AG04449 (cell line): ENCODE results near the gene IL1RL2.

Experiments
- CTCF ChIA-PET: fragments of 350-600 bp; formaldehyde crosslinking; extraction: SDS; loops from one replicate; lab custom pipeline; 2021; ENCODE audit warnings: antibody characterized with exemption; lab: Yijun Ruan, JAX
- POLR2A ChIA-PET: fragments of 400-600, 350-600 bp; formaldehyde crosslinking; extraction: SDS; loops from one replicate; lab custom pipeline; 2020; ENCODE audit warnings: antibody characterized with exemption, inconsistent platforms; lab: Yijun Ruan, JAX
- DNase-seq: peaks from one replicate; pipeline ENCODE4 v3.0.0-alpha.2; 2010; ENCODE audit warnings: low read depth, low spot score
- H3K4me3 ChIP-seq: 2 replicates; pipeline ENCODE4 v1.5.1; 2011; ENCODE audit warnings: low read depth, mild to moderate bottlenecking, control low read depth, low read length
- CTCF ChIP-seq: IDR thresholded peaks from one replicate; pipeline ENCODE4 v1.5.1; 2011; ENCODE audit warnings: mild to moderate bottlenecking, moderate library complexity, low read length, control low read depth, inconsistent platforms; ENCODE audit not compliant: insufficient read depth; ENCODE audit errors: missing control alignments

Gene IL1RL2

GRCh38 chr2:102226612-102227391 is 40.0 kb downstream of the IL1RL2 start:
- CTCF ChIA-PET: interaction anchor here (1.9 kb wide), 1 partner anchor 14 kb away, joined by 18 read pairs; no protein-coding TSS in a partner anchor
- no peak for DNase-seq
- no peak for TF ChIP-seq CTCF
- POLR2A ChIA-PET: no interaction called here
- no peak overlapping the region for H3K4me3 ChIP-seq

- ChIA-PET CTCF (interaction anchor here (1.0 kb wide), 1 partner anchor 345 kb away, joined by 3 read pairs; no protein-coding TSS in a partner anchor), POLR2A (no interaction called here)
- DNase-seq: no peak
- no peak for TF ChIP-seq CTCF
- H3K4me3 ChIP-seq: no peak overlapping the region
These were observed 42.4 kb downstream of the IL1RL2 start for GRCh38 chr2:102229141-102229769.

- ChIA-PET CTCF (interaction anchor here (1.0 to 1.5 kb wide), 4 partner anchors 9 to 204 kb away, joined by 3 to 5 read pairs (median 3); no protein-coding TSS in a partner anchor), POLR2A (no interaction called here)
- H3K4me3 ChIP-seq: no peak overlapping the region
- DNase-seq: no peak
- no peak for TF ChIP-seq CTCF
These were observed 43.6 kb downstream of the IL1RL2 start for GRCh38 chr2:102230410-102230909.

GRCh38 chr2:102233132-102233884 is 46.5 kb downstream of the IL1RL2 start:
- TF ChIP-seq CTCF: no peak
- DNase-seq: no peak
- no peak overlapping the region for H3K4me3 ChIP-seq
- ChIA-PET CTCF (interaction anchor here (0.8 to 12.5 kb wide), 6 partner anchors 14 to 350 kb away, joined by 3 to 206 read pairs (median 6); no protein-coding TSS in a partner anchor), POLR2A (no interaction called here)

GRCh38 chr2:102235042-102235473 is 48.2 kb downstream of the IL1RL2 start:
- TF ChIP-seq CTCF: no peak
- ChIA-PET POLR2A (no interaction called here), CTCF (interaction anchor here (0.6 to 12.5 kb wide), 13 partner anchors 13 to 381 kb away, joined by 3 to 206 read pairs (median 4); partner anchors contain the start of gene IL18R1)
- no peak overlapping the region for H3K4me3 ChIP-seq
- DNase-seq: no peak
